ENCODE data around the gene DGKZ.

GRCh38 chr11:46374815-46375214, 27.6 kb downstream of the DGKZ start:
- TF ChIP-seq CTCF (IDR thresholded peaks at IDR 0.05; ENCODE audit: low read depth, low read length) (no peak), POLR2A (IDR thresholded peaks at IDR 0.05; ENCODE audit: extremely low read depth, insufficient read length) (no peak), MAX (IDR thresholded peaks at IDR 0.05; ENCODE audit: low read depth, low read length) (no peak)
